NCI-H510A treated with DMSO at 0.1 percent for 48 hours (cell line): ENCODE data around the gene EFNB2.

ENCODE experiments used
- DNase-seq: peaks from one replicate; lab custom pipeline; 2025; lab: John Stamatoyannopoulos, UW

EFNB2 gene

GRCh38 chr13:106525865-106526264 lies 9.6 kb downstream of the EFNB2 start:
- DNase-seq, result no peak

- DNase-seq, result no peak
Observed at GRCh38 chr13:106524108-106524507, 11.4 kb downstream of the EFNB2 start.

- no peak for DNase-seq
Observed at GRCh38 chr13:106523576-106523975, 11.9 kb downstream of the EFNB2 start.

- DNase-seq, result no peak
Observed at GRCh38 chr13:106522898-106523525, 12.4 kb downstream of the EFNB2 start.

GRCh38 chr13:106522112-106522705 lies 13.3 kb downstream of the EFNB2 start:
- DNase-seq, result no peak

GRCh38 chr13:106521095-106521799 lies 14.2 kb downstream of the EFNB2 start:
- DNase-seq, result peak; percentile 55

GRCh38 chr13:106520251-106521054 lies 15.0 kb downstream of the EFNB2 start:
- DNase-seq, result peak; percentile 81

GRCh38 chr13:106518512-106518911 lies 16.9 kb downstream of the EFNB2 start:
- no peak for DNase-seq

- no peak for DNase-seq
Observed at GRCh38 chr13:106517109-106517847, 18.2 kb downstream of the EFNB2 start.

- peak; percentile 16 for DNase-seq
Observed at GRCh38 chr13:106515635-106516254, 19.7 kb downstream of the EFNB2 start.

GRCh38 chr13:106514928-106515634 lies 20.4 kb downstream of the EFNB2 start:
- no peak for DNase-seq

GRCh38 chr13:106513025-106513983 lies 22.2 kb downstream of the EFNB2 start:
- peak; percentile 25 for DNase-seq

GRCh38 chr13:106507560-106508274 lies 27.7 kb downstream of the EFNB2 start:
- no peak for DNase-seq

GRCh38 chr13:106506286-106506685 lies 29.2 kb downstream of the EFNB2 start:
- DNase-seq, result no peak

- DNase-seq, result no peak
Observed at GRCh38 chr13:106505732-106506131, 29.7 kb downstream of the EFNB2 start.

- no peak for DNase-seq
Observed at GRCh38 chr13:106505295-106505694, 30.2 kb downstream of the EFNB2 start.

GRCh38 chr13:106503730-106504453 lies 31.6 kb downstream of the EFNB2 start:
- no peak for DNase-seq

GRCh38 chr13:106503272-106503671 lies 32.2 kb downstream of the EFNB2 start:
- DNase-seq, result no peak
